NOMO-1 treated with dmso at 0.1 percent for 144 hours (cell line): ENCODE measurements around the gene KRTAP3-3.

Experiments used
- DNase-seq: peaks from one replicate; lab custom pipeline; 2025; ENCODE audit not compliant: unreplicated experiment; lab: John Stamatoyannopoulos, UW

Gene KRTAP3-3

GRCh38 chr17:40961591-40961990 is 32.4 kb downstream of the KRTAP3-3 start:
- DNase-seq, result no peak

GRCh38 chr17:40960144-40960543 is 33.8 kb downstream of the KRTAP3-3 start:
- no peak for DNase-seq

- no peak for DNase-seq
These were observed 35.6 kb downstream of the KRTAP3-3 start for GRCh38 chr17:40958086-40958953.

GRCh38 chr17:40956401-40957254 is 37.3 kb downstream of the KRTAP3-3 start:
- peak; percentile 29 for DNase-seq

- DNase-seq, result no peak
These were observed 40.1 kb downstream of the KRTAP3-3 start for GRCh38 chr17:40953881-40954280.

- no peak for DNase-seq
These were observed 41.3 kb downstream of the KRTAP3-3 start for GRCh38 chr17:40952661-40953060.

- DNase-seq, result no peak
These were observed 41.8 kb downstream of the KRTAP3-3 start for GRCh38 chr17:40952154-40952553.

- no peak for DNase-seq
These were observed 42.8 kb downstream of the KRTAP3-3 start for GRCh38 chr17:40951011-40951622.

- DNase-seq, result no peak
These were observed 43.8 kb downstream of the KRTAP3-3 start for GRCh38 chr17:40950176-40950575.

- no peak for DNase-seq
These were observed 44.5 kb downstream of the KRTAP3-3 start for GRCh38 chr17:40949418-40949817.

- DNase-seq, result no peak
These were observed 46.0 kb downstream of the KRTAP3-3 start for GRCh38 chr17:40947929-40948328.

- no peak for DNase-seq
These were observed 48.5 kb downstream of the KRTAP3-3 start for GRCh38 chr17:40945414-40945813.

- no peak for DNase-seq
These were observed 49.4 kb downstream of the KRTAP3-3 start for GRCh38 chr17:40944531-40944930.
